ENCODE data around the gene HOXD11. TPM values are rescaled to one million over a fixed set of nuclear protein-coding genes. Genes with fewer than 3 reads are reported as not detected.

HOXD11 gene
- total RNA-seq, 4 donors from 2014 or later: 0.88 to 34.6 (median 8.6) TPM; not detected in 1

DNA sequence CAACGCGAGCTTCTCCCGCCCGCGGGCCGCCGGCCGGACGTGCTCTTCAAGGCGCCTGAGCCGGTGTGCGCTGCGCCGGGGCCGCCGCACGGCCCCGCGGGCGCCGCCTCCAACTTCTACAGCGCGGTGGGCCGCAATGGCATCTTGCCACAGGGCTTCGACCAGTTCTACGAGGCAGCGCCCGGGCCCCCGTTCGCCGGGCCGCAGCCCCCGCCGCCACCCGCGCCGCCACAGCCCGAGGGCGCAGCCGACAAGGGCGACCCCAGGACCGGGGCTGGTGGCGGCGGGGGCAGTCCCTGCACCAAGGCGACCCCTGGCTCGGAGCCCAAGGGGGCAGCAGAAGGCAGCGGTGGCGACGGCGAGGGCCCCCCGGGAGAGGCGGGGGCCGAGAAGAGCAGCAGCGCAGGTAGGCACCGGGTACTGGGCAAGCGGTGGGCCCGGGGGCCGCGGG, 676 bp downstream of the HOXD11 start:
- Histone ChIP-seq H3K4me3 (peak overlapping the region; percentile 44 to 51), H3K27ac (peak overlapping the region; percentile 98 to 99), H3K9me3 (no peaks in the 10 kb centered on the region), H3K4me1 (peaks cover 0 to 8% of the 10 kb centered on the region in 2 donors), H3K36me3 (no peaks in the 10 kb centered on the region), H3K27me3 (peaks cover 0 to 3% of the 10 kb centered on the region in 2 donors)
- DNase-seq: peak; percentile 45 to 56
- no peak for TF ChIP-seq POLR2A (IDR thresholded peaks at IDR 0.05)
- TF ChIP-seq, protein P1, sequence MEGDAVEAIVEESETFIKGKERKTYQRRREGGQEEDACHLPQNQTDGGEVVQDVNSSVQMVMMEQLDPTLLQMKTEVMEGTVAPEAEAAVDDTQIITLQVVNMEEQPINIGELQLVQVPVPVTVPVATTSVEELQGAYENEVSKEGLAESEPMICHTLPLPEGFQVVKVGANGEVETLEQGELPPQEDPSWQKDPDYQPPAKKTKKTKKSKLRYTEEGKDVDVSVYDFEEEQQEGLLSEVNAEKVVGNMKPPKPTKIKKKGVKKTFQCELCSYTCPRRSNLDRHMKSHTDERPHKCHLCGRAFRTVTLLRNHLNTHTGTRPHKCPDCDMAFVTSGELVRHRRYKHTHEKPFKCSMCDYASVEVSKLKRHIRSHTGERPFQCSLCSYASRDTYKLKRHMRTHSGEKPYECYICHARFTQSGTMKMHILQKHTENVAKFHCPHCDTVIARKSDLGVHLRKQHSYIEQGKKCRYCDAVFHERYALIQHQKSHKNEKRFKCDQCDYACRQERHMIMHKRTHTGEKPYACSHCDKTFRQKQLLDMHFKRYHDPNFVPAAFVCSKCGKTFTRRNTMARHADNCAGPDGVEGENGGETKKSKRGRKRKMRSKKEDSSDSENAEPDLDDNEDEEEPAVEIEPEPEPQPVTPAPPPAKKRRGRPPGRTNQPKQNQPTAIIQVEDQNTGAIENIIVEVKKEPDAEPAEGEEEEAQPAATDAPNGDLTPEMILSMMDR (IDR thresholded peaks at IDR 0.05): no peak
- intact Hi-C loops (cut with DNase I; ENCODE audit: low total_unique reads): no loop called here

DNA sequence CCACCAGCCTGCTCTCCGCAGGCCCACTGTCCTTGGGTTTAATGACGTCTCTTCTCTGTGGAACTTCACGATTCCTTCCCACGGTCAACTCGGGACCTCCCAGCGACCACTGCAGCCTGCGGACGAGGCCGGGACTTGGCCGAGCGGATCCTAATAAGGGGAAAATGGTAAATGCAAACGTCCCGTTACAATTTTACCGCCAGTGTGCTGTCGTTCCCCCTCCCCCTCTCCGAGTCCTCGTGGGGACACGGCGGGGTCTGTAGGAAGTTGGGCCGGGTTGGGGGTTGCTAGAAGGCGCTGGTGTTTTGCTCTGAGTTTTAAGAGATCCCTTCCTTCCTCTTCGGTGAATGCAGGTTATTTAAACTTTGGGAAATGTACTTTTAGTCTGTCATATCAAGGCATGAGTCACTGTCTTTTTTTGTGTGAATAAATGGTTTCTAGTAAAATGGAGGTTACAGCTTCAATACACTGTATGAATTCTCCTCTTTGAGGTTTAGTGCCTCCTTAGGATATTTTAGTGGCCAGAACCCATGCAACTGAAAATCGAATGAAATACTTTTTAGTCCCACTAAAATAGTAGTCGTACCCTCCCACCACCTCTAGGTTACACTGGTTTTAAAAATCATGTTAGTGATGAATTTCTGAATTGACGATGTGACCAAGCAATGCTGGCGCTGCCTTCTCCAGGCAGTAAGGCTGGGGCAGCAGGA, 2.3 kb downstream of the HOXD11 start:
- no peak for DNase-seq
- peaks cover 0 to 8% of the 10 kb centered on the region in 2 donors for H3K4me1 ChIP-seq
- H3K9me3 ChIP-seq: no peaks in the 10 kb centered on the region
- H3K4me3 ChIP-seq: peak overlapping the region; percentile 44 to 51
- H3K27me3 ChIP-seq: peaks cover 0 to 3% of the 10 kb centered on the region in 2 donors
- intact Hi-C loops (cut with DNase I; ENCODE audit: low total_unique reads): no loop called here
- no peaks in the 10 kb centered on the region for H3K36me3 ChIP-seq
- H3K27ac ChIP-seq: peak overlapping the region; percentile 98 to 99
- TF ChIP-seq POLR2A (IDR thresholded peaks at IDR 0.05): no peak
- TF ChIP-seq, protein P1 (IDR thresholded peaks at IDR 0.05): peak in 1 of 4 experiments; percentile 8

DNA sequence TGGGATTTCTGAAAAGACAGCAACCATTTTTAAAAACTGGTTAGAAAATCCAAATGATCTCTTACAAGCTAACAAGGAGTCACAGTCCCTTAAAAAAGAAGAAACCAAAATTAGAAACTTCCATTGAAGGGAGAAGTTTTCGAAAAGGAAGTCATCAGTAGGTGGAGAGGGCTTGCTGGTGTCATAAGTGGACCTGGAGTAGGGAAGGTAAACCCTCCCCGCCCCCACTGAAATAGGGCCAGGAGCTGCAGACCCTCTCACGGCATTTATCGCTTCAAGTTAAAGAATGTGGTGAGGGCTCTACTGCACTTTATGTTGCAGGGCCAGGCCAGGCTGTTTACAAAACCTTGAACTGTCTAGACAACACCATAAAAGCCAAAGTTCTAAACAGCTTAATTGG, 2.9 kb downstream of the HOXD11 start:
- no peak for DNase-seq

DNA sequence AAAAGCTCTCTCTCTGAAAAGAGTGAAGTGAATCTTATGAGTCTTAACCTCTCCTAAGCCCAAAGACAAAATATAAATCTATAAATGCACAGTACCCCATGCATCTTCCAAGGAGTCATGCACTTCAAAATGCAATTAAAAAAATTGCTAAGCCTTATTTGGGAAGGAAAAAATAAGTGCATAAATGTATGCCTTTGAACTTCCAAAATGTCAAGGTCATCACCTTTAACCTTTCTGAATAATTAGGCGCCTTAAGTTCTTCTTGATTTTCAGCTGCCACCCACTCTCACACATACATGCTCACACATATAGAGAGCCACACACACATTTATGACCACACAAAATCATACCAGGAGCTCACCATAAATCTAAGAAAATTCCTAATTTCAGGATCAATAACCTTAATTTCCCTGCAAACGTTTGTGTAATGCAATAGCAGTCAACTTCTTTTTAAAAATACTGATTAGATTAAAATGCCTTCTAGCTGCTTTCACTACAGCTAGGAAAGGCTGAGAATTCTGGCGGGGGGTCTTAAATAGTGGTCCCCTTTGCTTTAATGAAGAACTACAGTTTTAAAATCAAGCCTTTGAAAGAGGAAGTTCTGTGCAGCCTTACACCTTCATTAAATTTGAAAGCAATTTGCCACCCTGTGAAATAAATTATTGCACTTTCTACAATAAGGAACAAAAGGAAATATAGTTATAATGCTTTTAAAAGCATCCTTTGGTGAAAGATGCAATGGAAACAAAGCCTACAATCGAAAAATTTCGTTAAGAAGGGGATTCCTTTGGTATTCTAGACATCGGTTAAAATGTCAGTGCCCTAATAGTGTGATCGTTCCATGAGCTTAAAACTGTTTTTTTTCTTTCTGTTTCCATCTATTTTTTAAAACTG, 3.6 kb downstream of the HOXD11 start:
- Histone ChIP-seq H3K4me1 (peaks cover 0 to 8% of the 10 kb centered on the region in 2 donors), H3K36me3 (no peaks in the 10 kb centered on the region), H3K9me3 (no peaks in the 10 kb centered on the region), H3K27me3 (peaks cover 0 to 3% of the 10 kb centered on the region in 2 donors), H3K4me3 (peak overlapping the region; percentile 44 to 51), H3K27ac (peak overlapping the region; percentile 98 to 99)
- TF ChIP-seq, protein P1 (IDR thresholded peaks at IDR 0.05): no peak
- TF ChIP-seq POLR2A (IDR thresholded peaks at IDR 0.05): no peak
- no peak for DNase-seq
- intact Hi-C loops (cut with DNase I; ENCODE audit: low total_unique reads): no loop called here

More for the DNA sequence above, 2.9 kb downstream of the HOXD11 start:
- intact Hi-C loops (cut with DNase I; ENCODE audit: low total_unique reads): no loop called here
- no peak for TF ChIP-seq POLR2A (IDR thresholded peaks at IDR 0.05)
- TF ChIP-seq, protein P1 (IDR thresholded peaks at IDR 0.05): no peak
- Histone ChIP-seq H3K9me3 (no peaks in the 10 kb centered on the region), H3K4me3 (peak overlapping the region; percentile 44 to 51), H3K27ac (peak overlapping the region; percentile 98 to 99), H3K4me1 (peaks cover 0 to 8% of the 10 kb centered on the region in 2 donors), H3K27me3 (peaks cover 0 to 3% of the 10 kb centered on the region in 2 donors), H3K36me3 (no peaks in the 10 kb centered on the region)
